ENCODE results near the gene CEP68. TPM values are rescaled to one million over a fixed set of nuclear protein-coding genes. Genes with fewer than 3 reads are reported as not detected.

Gene CEP68
- total RNA-seq, 1 experiment from 2014 or later: 9.6 TPM

- in situ Hi-C loops (cut with HindIII; ENCODE audit: low pct_unique_long_range_greater_than_20kb, low sequenced_read_pairs): loop anchor here (25.0 kb wide), 1 partner anchor 110 kb away; no protein-coding TSS in a partner anchor
- no peak for DNase-seq (ENCODE audit: low read depth)
Measured at GRCh38 chr2:65046633-65047407, 9.4 kb upstream of the CEP68 start.

GRCh38 chr2:65049010-65049639 is 7.1 kb upstream of the CEP68 start:
- no peak for DNase-seq (ENCODE audit: low read depth)
- in situ Hi-C loops (cut with HindIII; ENCODE audit: low pct_unique_long_range_greater_than_20kb, low sequenced_read_pairs): loop anchor here (25.0 kb wide), 1 partner anchor 112 kb away; no protein-coding TSS in a partner anchor

GRCh38 chr2:65050931-65051330 is 5.3 kb upstream of the CEP68 start:
- DNase-seq (ENCODE audit: low read depth): no peak
- in situ Hi-C loops (cut with HindIII; ENCODE audit: low pct_unique_long_range_greater_than_20kb, low sequenced_read_pairs): no loop called here

GRCh38 chr2:65053199-65053598 is 3.0 kb upstream of the CEP68 start:
- no peak for DNase-seq (ENCODE audit: low read depth)
- in situ Hi-C loops (cut with HindIII; ENCODE audit: low pct_unique_long_range_greater_than_20kb, low sequenced_read_pairs): no loop called here

DNA sequence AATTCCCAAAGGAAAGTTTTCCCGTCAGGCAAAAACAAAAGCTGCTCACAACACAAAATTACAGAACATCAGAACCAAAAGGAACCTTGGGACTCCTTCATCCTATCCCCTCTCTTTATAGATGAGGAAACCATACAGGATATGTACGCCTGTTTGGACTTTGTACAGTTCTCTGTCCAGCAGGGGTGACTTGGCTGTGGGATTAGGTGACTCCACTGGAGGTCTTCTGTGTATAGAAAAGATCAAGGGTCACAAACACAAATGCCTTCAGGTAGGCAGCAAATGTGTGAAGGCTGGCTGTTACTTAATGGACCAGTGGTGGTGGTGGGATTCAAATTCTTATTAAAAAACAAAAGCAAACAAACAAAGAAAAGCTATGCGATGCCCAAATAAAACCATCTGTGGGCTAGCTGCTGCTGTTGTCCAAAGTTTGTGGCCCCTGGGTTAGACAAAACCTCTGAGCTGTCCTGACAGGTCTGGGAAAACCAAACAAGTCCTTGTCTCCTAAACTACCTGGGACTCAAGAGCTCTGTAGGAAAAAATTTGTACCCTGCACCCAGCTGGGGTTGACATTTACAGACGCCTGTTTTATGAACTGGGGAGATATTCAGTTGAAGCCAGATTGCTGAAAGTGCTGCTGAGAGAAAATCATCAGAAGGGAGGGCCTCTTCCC is 1.3 kb upstream of the CEP68 start:
- in situ Hi-C loops (cut with HindIII; ENCODE audit: low pct_unique_long_range_greater_than_20kb, low sequenced_read_pairs): no loop called here
- no peak for DNase-seq (ENCODE audit: low read depth)

GRCh38 chr2:65055422-65056214 is 598 bp upstream of the CEP68 start:
- DNase-seq (ENCODE audit: low read depth): no peak
- in situ Hi-C loops (cut with HindIII; ENCODE audit: low pct_unique_long_range_greater_than_20kb, low sequenced_read_pairs): no loop called here

DNA sequence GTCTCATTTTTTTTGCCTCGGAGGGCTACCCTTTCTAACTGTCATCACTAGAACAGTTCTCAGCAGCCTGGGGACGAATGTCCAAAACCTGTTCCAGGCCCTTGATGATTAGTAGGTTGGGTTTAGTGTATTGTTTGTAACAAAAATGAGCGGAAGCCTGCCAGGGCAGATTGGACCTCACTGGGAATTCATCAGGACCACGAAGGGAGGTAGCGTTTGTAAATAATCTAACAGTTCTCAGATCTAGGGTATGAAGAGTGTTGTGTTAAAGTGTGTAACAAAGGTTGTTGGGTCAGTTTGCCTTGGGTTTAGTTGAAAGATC is 799 bp downstream of the CEP68 start:
- no peak for DNase-seq (ENCODE audit: low read depth)
- in situ Hi-C loops (cut with HindIII; ENCODE audit: low pct_unique_long_range_greater_than_20kb, low sequenced_read_pairs): no loop called here

GRCh38 chr2:65057391-65058052 is 1.3 kb downstream of the CEP68 start:
- peak; percentile 35 for DNase-seq (ENCODE audit: low read depth)
- in situ Hi-C loops (cut with HindIII; ENCODE audit: low pct_unique_long_range_greater_than_20kb, low sequenced_read_pairs): no loop called here

GRCh38 chr2:65059071-65059470 is 2.9 kb downstream of the CEP68 start:
- in situ Hi-C loops (cut with HindIII; ENCODE audit: low pct_unique_long_range_greater_than_20kb, low sequenced_read_pairs): no loop called here
- no peak for DNase-seq (ENCODE audit: low read depth)

- in situ Hi-C loops (cut with HindIII; ENCODE audit: low pct_unique_long_range_greater_than_20kb, low sequenced_read_pairs): no loop called here
- no peak for DNase-seq (ENCODE audit: low read depth)
Measured at GRCh38 chr2:65061146-65061909, 5.1 kb downstream of the CEP68 start.

DNA sequence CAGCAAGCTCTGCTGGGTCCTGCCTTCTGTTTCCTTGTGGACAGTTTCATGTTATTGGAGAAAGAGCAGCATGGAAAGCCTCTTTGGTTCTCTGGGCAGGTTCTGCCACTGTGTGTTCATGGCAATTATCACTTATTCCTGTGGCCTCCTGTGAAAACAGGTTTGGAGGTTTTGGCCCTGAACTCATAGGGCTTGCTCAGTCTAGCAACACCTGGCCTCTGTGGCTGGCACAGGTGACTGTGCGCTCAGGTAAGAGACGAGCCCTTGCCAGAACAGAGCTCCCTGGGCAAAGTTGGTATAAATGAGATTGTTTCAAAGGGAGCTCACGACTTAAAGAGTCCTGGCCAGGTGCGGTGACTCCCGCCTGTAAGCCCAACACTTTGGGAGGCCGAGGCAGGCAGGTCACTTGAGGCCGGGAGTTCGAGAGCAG is 5.7 kb downstream of the CEP68 start:
- no peak for DNase-seq (ENCODE audit: low read depth)
- in situ Hi-C loops (cut with HindIII; ENCODE audit: low pct_unique_long_range_greater_than_20kb, low sequenced_read_pairs): no loop called here

DNA sequence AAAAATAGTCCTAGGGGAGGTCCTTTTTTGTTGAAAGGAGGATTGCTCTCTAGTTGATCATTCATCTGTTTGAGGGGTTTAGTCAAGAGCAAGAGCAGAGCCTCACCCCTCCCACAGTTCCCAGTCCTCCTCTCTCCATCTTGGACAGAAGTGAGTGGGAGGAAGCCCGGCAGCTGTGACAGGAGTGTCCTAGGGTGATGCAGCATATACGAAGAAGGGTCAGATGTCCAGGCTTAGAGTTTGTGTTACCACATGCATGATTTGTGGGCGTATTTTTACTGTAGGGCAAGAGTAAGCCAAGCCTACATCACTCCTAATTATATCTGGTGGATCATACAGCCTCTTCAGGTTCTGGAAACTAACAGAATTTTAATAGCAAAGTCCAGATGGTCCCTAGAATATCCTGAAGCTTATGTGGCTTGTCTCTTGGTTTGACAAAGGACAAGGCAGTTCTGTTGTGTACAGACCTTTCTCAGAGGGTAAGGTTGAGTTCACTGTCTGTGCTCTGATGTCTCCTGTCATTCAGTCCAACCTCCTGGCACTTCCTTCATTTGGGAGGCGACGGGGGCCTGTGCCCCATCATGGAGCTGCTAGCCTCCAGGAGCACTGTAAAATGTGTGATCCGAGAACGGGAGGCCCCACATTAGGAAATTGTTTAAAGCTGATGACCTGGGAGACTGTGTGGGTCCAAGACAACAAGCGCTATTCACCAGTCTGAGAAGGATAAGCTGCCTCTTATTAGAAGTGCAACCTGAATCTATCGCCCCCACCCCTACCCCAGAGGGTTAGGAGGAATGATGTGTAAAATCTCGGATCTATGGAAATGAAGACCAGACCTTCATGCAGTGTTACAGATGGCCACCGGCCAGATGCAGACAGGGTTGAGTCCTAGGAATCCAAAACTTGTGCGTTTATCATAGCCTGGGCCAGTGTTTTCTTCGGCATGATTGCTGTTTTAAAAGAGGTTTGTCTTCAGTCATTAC is 6.9 kb downstream of the CEP68 start:
- DNase-seq (ENCODE audit: low read depth): no peak
- in situ Hi-C loops (cut with HindIII; ENCODE audit: low pct_unique_long_range_greater_than_20kb, low sequenced_read_pairs): no loop called here

- in situ Hi-C loops (cut with HindIII; ENCODE audit: low pct_unique_long_range_greater_than_20kb, low sequenced_read_pairs): no loop called here
- DNase-seq (ENCODE audit: low read depth): peak; percentile 86
Measured at GRCh38 chr2:65064728-65065552, 8.7 kb downstream of the CEP68 start.

DNA sequence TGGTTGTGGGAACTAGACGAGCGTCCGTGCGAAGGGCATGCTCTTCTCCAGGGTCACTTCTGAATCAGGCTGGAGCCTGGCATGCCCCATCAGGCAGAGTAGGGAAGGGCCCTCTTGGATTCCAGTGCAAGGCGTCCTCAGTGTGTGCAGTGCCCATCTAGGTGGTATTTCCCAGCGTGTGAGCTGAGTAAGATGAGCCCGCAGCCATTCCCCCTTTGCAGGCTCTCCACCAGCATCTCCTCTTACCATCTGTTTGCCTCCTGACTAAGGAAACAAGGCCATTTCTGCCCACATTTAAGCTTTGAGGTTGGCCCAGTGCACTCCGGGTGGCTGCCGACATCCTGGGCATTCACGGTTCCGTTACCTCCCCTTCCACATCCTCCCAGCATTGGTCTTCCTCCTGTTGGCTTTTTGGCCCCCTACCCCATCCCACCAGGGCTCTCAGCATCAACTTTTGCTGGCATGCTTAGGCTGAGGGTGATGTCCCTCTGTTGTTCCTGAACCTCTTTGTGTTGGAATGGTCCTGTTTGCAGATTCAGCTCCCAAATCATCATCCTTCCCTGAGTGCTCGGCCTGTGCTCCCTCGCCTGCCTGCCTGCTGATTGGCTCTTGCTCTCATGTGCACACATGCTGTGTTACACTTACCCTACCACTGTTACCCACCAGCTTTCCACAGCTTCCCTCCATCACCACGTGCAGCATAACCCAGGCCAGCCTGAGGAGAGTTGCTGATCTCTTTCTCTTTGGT is 11.8 kb downstream of the CEP68 start:
- DNase-seq (ENCODE audit: low read depth): no peak
- in situ Hi-C loops (cut with HindIII; ENCODE audit: low pct_unique_long_range_greater_than_20kb, low sequenced_read_pairs): no loop called here

DNA sequence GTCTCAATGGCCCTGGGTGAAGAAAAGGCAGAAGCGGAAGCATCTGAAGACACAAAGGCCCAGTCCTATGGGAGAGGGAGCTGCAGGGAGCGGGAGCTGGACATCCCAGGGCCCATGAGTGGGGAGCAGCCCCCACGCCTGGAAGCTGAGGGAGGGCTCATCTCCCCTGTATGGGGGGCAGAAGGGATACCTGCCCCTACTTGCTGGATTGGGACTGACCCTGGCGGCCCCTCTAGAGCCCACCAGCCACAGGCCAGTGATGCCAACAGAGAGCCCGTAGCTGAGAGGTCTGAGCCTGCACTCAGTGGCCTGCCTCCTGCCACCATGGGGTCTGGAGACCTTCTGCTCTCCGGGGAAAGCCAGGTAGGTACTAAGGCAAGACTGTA is 13.2 kb downstream of the CEP68 start:
- in situ Hi-C loops (cut with HindIII; ENCODE audit: low pct_unique_long_range_greater_than_20kb, low sequenced_read_pairs): no loop called here
- no peak for DNase-seq (ENCODE audit: low read depth)
